ENCODE results near the gene CLEC2B.

The CLEC2B gene

GRCh38 chr12:9868311-9868801 lies 798 bp downstream of the CLEC2B start:
- DNase-seq: no peak

- no peak for DNase-seq
These were observed 1.6 kb downstream of the CLEC2B start for GRCh38 chr12:9867531-9867930.

DNA sequence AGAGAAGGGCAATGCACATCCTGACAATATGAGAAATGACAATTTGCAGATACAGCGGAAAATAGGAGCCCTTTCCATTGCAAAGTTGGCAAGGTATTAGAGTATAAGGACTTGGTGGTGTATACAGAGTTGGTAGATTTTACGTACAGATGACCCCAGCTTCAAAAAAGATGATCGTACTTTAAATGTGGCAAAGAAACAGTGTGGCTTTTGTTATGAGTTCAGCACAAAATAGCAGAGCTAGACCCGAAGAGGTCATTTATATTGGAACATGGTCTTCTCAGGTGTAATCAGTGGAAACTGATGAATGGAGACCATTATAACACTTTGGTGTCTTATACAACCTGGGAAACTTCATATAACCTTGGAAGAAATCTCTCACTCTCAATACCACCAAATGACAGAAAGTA lies 2.3 kb downstream of the CLEC2B start:
- no peak for DNase-seq

- no peak for DNase-seq
These were observed 4.1 kb downstream of the CLEC2B start for GRCh38 chr12:9864913-9865675.

DNA sequence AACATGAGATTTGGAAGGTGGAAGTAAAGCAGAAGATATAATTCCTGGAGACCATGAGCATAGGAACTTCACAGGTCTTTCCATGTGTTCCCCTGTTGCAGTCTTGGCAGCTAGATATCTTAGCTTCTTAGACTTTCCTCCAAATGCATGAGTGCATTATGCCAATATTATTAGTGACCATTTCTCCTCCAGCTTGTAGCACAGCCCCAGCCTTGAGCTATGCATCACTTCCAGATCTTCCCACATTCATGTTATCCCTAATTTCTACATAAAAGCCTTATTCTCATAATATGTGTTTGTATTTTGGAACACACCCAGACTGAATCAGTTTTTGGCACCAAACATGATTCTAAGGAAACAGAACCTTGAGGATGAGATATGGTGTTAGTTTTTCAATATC lies 11.0 kb downstream of the CLEC2B start:
- no peak for DNase-seq

- no peak for DNase-seq
These were observed 12.3 kb downstream of the CLEC2B start for GRCh38 chr12:9856894-9857293.

DNA sequence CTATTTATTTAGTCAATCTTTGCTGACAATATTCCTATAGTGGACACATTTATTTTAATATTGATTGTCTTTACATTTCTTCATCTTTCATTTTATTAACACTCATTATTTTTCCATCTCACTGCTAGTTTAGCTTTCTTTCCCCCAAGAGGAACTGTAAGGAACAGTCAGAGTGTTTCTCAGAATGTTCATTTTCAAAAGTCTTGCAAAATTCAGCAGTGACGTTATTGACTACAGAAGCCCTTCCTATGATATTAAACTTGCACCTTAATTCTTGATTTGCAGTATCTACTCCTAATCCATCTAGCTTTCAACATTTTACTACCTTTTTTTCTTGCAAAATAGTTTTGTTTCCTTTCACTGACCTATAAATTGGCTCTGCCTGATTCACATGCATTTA lies 13.0 kb downstream of the CLEC2B start:
- DNase-seq: no peak

DNA sequence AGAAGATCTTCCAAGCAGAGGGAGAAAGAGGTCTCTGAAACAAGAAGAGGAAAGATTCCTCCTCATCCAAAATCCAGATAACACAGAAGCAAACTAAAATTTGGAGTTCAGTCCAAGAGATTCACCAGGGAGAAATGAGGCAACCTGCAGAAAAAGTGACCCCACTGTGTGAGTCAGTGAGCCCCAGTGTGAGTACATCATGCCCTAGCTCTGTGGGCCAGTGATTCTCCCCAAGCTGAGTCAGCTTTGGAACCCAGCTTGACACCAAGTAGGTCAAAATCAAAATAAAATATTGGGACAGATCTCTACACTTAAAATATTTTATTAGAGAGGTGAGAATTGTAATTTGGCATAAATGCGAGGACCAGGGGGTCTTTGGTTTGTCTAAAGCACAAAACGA lies 17.2 kb downstream of the CLEC2B start:
- no peak for DNase-seq

- DNase-seq: no peak
These were observed 18.1 kb downstream of the CLEC2B start for GRCh38 chr12:9851050-9851449.

- no peak for DNase-seq
These were observed 20.3 kb downstream of the CLEC2B start for GRCh38 chr12:9848899-9849298.

- no peak for DNase-seq
These were observed 25.7 kb downstream of the CLEC2B start for GRCh38 chr12:9843407-9843806.

GRCh38 chr12:9831720-9832119 lies 37.4 kb downstream of the CLEC2B start:
- no peak for DNase-seq

GRCh38 chr12:9829982-9830381 lies 39.2 kb downstream of the CLEC2B start:
- DNase-seq: no peak

GRCh38 chr12:9829483-9829882 lies 39.7 kb downstream of the CLEC2B start:
- no peak for DNase-seq

DNA sequence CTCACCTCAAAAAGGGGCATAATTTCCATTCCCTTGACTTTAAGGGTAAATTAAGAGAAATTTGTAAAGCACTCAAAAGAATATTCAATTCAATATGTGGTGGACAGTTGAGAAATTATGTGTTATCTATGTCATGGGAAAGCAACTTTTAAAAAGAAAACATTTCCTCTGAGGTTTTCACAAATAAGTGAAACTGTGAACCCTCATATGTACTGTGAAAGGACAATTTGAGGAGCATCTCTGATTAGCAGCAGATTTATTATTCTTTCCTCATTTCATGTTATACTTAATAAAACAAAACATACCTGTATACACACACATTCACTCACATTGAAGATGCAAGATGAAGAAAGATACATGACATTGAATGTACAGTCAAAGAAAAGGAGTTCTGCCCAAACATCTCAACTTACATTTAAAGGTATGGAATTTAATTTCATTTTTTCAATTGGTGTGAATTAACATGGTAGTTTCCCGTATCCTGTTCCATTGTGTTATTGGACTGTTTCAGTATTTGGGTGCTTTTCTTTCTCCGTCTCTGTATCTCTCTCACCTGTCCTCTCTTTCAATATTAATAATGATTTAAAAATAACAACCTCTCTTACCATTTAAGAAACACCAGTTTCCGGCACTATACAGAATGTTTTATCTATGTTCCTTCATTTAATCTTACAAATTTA lies 41.8 kb downstream of the CLEC2B start, which contains the start of gene KLRF1:
TSS of gene KLRF1 (plus strand) at position 273 of the 680 bp plus-strand sequence. CDS start at position 337, 64 bp downstream.
- DNase-seq: no peak

DNA sequence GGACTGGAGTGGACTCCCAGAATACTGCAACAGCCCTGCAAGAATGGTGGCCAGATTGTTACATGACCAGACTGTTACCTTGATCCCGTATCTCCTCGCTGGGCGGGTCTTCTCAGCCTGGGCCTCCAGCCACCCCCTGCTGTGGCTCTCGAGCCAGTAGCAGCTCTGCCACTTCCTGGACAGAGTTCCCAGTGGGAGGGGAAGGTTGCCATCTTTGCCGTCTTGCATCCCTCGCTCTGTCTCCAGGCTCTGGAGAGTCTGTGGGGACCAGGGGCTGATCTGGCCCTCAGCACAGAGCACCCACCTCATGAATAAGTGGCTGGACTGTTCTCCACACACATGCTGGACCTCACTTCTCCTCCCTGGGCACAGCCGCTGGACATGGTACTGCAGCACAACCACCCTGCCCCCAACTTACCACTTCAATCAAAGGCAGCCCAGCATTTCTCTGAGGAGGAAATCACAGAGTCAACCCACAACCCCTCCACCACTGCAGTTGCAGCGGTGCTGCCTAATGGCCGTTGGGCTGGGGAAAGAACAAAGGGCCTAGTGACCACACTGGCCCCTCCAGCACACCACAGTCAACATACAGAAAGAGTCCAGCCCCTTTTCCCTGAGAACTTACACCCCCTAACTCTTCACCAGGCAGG lies 48.7 kb downstream of the CLEC2B start:
- no peak for DNase-seq

DNA sequence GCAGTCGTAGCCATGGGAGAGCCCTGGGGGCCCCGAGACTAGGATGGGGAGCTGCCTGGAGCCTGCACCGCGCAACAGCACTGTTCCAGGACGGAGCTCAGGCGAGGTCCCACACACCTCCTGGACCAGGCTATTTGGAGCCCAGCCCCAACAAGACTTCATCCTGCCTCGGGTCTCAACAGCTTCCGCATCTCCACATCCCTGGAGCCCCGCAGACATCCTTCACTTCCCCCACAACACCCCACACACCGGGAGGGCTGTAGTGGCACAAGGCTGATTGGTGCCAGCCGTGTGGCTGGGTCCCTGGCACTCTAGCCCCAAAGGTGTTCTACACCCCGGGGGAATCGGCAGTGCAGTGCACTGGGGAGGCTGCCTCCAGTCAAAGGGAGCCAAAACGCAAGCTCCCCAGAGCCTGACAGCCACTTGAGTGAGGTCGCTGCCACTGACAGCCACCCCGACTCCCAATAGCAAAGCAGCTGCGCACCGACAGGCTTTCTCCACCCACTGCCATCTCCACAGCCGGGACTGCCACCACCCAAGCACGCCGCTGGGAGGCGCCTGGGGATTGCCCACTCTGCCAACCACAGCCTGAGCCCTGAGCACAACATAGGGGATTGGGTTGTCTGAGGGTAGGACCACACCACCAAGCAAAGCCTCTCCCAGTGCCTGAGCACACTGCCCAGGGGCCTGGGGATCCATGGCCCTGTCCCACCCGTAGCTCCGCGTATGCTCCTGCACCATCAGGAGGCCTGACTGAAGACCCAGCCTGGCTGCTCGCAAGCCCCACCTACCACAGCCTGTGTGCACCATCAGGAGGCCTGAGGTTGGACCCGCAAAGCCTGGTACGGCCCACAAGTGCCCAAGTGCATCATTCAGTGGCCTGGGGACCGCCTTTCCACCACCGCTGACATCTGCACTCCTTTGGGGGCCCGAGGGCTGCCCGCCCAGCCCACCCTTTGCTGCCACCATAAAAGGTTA lies 55.0 kb downstream of the CLEC2B start:
- DNase-seq: peak; percentile 42

- DNase-seq: no peak
These were observed 57.5 kb downstream of the CLEC2B start for GRCh38 chr12:9811621-9812020.

GRCh38 chr12:9810671-9811070 lies 58.5 kb downstream of the CLEC2B start:
- no peak for DNase-seq

DNA sequence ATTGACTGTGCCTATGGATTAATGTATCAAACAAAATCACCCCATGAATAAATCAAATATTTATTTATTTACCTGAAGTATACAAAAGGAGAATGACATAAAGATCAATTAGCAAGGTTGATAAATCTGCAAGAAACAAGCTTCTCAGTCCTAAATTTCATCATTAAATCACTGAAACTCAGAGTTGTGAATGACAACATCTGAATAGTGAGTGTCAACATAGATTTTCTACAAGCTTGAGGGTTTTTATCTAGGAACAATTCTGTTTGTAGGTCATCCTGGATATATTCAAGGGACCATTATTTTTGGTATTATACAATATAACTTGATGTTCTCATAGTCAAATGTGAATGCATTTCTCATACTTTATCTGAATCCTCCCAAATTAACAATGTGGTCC lies 59.3 kb downstream of the CLEC2B start:
- DNase-seq: no peak

- DNase-seq: no peak
These were observed 59.8 kb downstream of the CLEC2B start for GRCh38 chr12:9809338-9809737.

DNA sequence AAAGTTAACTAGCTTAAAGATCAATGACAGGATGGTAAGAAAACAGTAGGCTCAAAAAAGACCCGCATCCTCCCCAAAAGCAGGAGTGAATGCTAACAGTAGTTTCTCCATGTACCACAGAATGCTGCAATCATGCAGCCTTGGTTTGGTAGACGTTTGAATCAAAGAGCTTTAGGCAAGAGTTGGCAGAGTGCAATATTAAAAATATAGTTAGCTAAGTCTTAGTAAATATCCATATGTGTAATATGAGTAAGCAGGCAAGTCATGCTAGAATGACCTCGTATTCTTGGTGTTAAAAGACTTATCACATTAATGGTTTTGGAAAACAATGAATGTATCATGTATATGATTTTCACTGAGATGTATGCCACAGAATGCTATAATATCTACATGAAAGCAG lies 60.6 kb downstream of the CLEC2B start:
- DNase-seq: no peak

GRCh38 chr12:9806714-9807113 lies 62.4 kb downstream of the CLEC2B start:
- no peak for DNase-seq

Data from NCI-H526 treated with DMSO at 0.1 percent for 48 hours (cell line).